PC-3 (cell line): ENCODE measurements around the gene FAM3B. TPM values are rescaled to one million over a fixed set of nuclear protein-coding genes. Genes with fewer than 3 reads are reported as not detected.

Experiments
- ATAC-seq: fragments of 200-7000 bp; cut with Tn5 transposase; 2 replicates; pipeline ENCODE4 v1.9.1; 2020; ENCODE audit warnings: mild to moderate bottlenecking, moderate library complexity
- BruUV-seq: library from RNA; stranded (reverse); fragments of 400-500 nt; replicated peaks from 2 replicates; lab custom pipeline; 2021; lab: Mats Ljungman, UMichigan
- CTCF ChIA-PET: fragments of 300-600 bp; sonication (Branson Sonifier 250); formaldehyde crosslinking; loops from one replicate; lab custom pipeline; 2022; ENCODE audit warnings: antibody characterized with exemption; lab: Charles Lee
- POLR2A ChIA-PET: fragments of 300-600 bp; sonication (Branson Sonifier 250); formaldehyde crosslinking; loops from one replicate; lab custom pipeline; 2022; ENCODE audit warnings: antibody characterized with exemption; ENCODE audit not compliant: unreplicated experiment; lab: Charles Lee
- DNase-seq: peaks from one replicate; pipeline ENCODE4 v3.0.0-alpha.2; 2015
- H2AFZ ChIP-seq: fragments of 300-600 bp; sonication (generic); 2 replicates; pipeline ENCODE4 v1.6.0; 2016; ENCODE audit warnings: antibody characterized with exemption, low read length
- H3F3A ChIP-seq: fragments of 300-600 bp; sonication (generic); one replicate; pipeline ENCODE4 v1.6.0; 2017; ENCODE audit warnings: antibody characterized with exemption, low read length, control low read depth, mild to moderate bottlenecking; ENCODE audit not compliant: unreplicated experiment
- H3K27ac ChIP-seq: fragments of 300-600 bp; sonication (generic); 2 replicates; pipeline ENCODE4 v1.5.1; 2016; ENCODE audit warnings: mild to moderate bottlenecking, low read length
- H3K27me3 ChIP-seq: fragments of 300-600 bp; sonication (generic); 2 replicates; pipeline ENCODE4 v1.6.1; 2016; ENCODE audit warnings: low read length, mixed read lengths
- H3K36me3 ChIP-seq: fragments of 300-600 bp; sonication (generic); 2 replicates; pipeline ENCODE4 v1.6.1; 2016; ENCODE audit warnings: low read depth, mixed run types, low read length, mixed read lengths
- H3K4me1 ChIP-seq: fragments of 300-600 bp; sonication (generic); 2 replicates; pipeline ENCODE4 v1.5.1; 2016; ENCODE audit warnings: low read length; ENCODE audit not compliant: insufficient read depth
- H3K4me2 ChIP-seq: fragments of 300-600 bp; sonication (generic); 2 replicates; pipeline ENCODE4 v1.6.0; 2016; ENCODE audit warnings: low read length
- H3K4me3 ChIP-seq: fragments of 300-600 bp; sonication (generic); 2 replicates; pipeline ENCODE4 v1.5.1; 2016; ENCODE audit warnings: mild to moderate bottlenecking, low read length, mixed read lengths
- H3K79me2 ChIP-seq: fragments of 300-600 bp; sonication (generic); 2 replicates; pipeline ENCODE4 v1.6.1; 2017; ENCODE audit warnings: low read length, mixed read lengths
- H3K9ac ChIP-seq: fragments of 300-600 bp; sonication (generic); 2 replicates; pipeline ENCODE4 v1.6.0; 2016; ENCODE audit warnings: mild to moderate bottlenecking, low read length
- H3K9me2 ChIP-seq: fragments of 300-600 bp; sonication (generic); replicated peaks from 2 replicates; pipeline ENCODE4 v1.6.1; 2016; ENCODE audit warnings: mixed run types, low read length, mixed read lengths
- H3K9me3 ChIP-seq: fragments of 300-600 bp; sonication (generic); 2 replicates; pipeline ENCODE4 v1.6.1; 2016; ENCODE audit warnings: low read length, mixed read lengths
- H4K20me1 ChIP-seq: fragments of 300-600 bp; sonication (generic); 2 replicates; pipeline ENCODE4 v1.6.1; 2016; ENCODE audit warnings: low read length, mixed read lengths
- EZH2 ChIP-seq: fragments of 300-600 bp; sonication (generic); IDR thresholded peaks from one replicate; pipeline ENCODE4 v1.6.1; 2017; ENCODE audit warnings: antibody characterized with exemption, mild to moderate bottlenecking, low read length; ENCODE audit not compliant: unreplicated experiment
- EZH2phosphoT487 ChIP-seq: fragments of 300-600 bp; sonication (generic); IDR thresholded peaks from 2 replicates; pipeline ENCODE4 v1.6.1; 2018; ENCODE audit warnings: mild to moderate bottlenecking, antibody characterized with exemption, low read length, borderline replicate concordance
- intact Hi-C: fragments of 100-400 bp; cut with micrococcal nuclease; formaldehyde crosslinking; loops from 2 replicates; pipeline ENCODE4 v1.9.0; 2023
- total RNA-seq: library from RNA; depleted of rRNA; stranded (reverse); fragments of >200 nt; gene quantifications from 2 replicates; pipeline ENCODE4 v1.2.3, GENCODE V29; 2014
- TF ChIP-seq, protein P1 (sequence below): fragments of 300-600 bp; sonication (generic); conservative IDR thresholded peaks from 2 replicates; pipeline ENCODE4 v1.5.1; 2017; ENCODE audit warnings: antibody characterized with exemption, low read depth, mild to moderate bottlenecking, low read length

Gene FAM3B
- total RNA-seq, 1 experiment from 2014 or later: not detected

DNA sequence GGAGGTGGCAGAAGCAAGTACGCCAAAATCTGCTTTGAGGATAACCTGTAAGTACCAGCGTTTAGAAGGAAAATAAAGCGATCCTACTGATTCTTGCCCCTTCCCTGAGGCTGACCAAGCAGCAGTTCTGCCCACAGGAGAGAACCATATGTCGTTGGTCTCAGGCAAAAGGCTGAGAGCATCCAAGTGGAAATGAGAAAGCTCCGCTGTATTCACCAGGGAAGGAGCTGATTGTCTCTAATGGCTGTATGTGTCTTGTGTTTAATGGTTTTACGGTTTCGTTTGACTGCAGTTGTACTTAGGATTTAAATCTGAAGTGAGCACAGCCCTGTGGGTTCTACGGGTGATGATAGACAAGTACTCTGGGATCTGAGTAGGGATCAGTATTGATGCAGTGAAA is 21.9 kb downstream of the FAM3B start:
- Histone ChIP-seq H3K4me1 (no peaks in the 10 kb centered on the region), H3K9me3 (0 out of 2 replicates have a peak, but pooled peaks cover 4% of the 10 kb centered on the region), H3K4me2 (no peak overlapping the region), H3K27ac (no peak overlapping the region), H3K9ac (no peak overlapping the region), H3K79me2 (no peaks in the 10 kb centered on the region), H3K36me3 (no peaks in the 10 kb centered on the region), H2AFZ (no peak overlapping the region), H3K4me3 (no peak overlapping the region), H3K9me2 (no peaks in the 10 kb centered on the region), H3K27me3 (peaks cover 16% of the 10 kb centered on the region; the same call in 1 of the 2 replicates), H3F3A (no peaks in the 10 kb centered on the region), H4K20me1 (no peaks in the 10 kb centered on the region)
- DNase-seq (no peak), ATAC-seq (no peak)
- intact Hi-C loops: no loop called here
- ChIA-PET POLR2A (no interaction called here), CTCF (no interaction called here)
- no TSS peak for BruUV-seq
- TF ChIP-seq EZH2: no peak
- TF ChIP-seq EZH2phosphoT487: no peak
- TF ChIP-seq, protein P1, sequence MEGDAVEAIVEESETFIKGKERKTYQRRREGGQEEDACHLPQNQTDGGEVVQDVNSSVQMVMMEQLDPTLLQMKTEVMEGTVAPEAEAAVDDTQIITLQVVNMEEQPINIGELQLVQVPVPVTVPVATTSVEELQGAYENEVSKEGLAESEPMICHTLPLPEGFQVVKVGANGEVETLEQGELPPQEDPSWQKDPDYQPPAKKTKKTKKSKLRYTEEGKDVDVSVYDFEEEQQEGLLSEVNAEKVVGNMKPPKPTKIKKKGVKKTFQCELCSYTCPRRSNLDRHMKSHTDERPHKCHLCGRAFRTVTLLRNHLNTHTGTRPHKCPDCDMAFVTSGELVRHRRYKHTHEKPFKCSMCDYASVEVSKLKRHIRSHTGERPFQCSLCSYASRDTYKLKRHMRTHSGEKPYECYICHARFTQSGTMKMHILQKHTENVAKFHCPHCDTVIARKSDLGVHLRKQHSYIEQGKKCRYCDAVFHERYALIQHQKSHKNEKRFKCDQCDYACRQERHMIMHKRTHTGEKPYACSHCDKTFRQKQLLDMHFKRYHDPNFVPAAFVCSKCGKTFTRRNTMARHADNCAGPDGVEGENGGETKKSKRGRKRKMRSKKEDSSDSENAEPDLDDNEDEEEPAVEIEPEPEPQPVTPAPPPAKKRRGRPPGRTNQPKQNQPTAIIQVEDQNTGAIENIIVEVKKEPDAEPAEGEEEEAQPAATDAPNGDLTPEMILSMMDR: no peak

DNA sequence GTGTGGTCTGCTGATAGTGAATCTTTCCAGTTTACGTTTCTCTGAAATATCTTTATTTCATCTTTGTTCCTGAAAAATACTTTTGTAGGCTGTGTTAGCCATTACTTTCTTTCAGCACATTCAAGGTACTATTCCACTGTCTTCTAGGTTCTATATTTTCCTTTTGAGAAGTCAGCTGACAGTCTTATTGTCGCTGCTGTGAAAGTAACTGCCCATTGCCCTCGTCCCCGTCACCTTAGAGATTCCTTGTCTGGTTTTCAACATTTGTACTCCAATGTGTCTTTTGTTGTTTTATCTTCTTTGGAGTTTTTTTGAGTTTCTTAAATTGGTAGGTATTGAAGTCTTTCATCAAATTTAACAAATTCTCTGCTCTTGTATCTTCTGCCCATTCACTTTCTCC is 25.4 kb downstream of the FAM3B start:
- CTCF ChIA-PET: no interaction called here
- no peak overlapping the region for H3K27ac ChIP-seq
- DNase-seq (no peak), ATAC-seq (no peak)
- H3K9ac ChIP-seq: no peak overlapping the region
- no peak overlapping the region for H3K4me3 ChIP-seq
- intact Hi-C loops: no loop called here
- H3K36me3 ChIP-seq: no peaks in the 10 kb centered on the region
- no peaks in the 10 kb centered on the region for H3K79me2 ChIP-seq
- no peak overlapping the region for H2AFZ ChIP-seq
- H3K4me1 ChIP-seq: peaks cover 13% of the 10 kb centered on the region
- POLR2A ChIA-PET: no interaction called here
- TF ChIP-seq EZH2: no peak
- no peak for TF ChIP-seq EZH2phosphoT487
- TF ChIP-seq, protein P1: no peak
- H3K9me3 ChIP-seq: 0 out of 2 replicates have a peak, but pooled peaks cover 4% of the 10 kb centered on the region
- no peaks in the 10 kb centered on the region for H3K9me2 ChIP-seq
- peaks cover 16% of the 10 kb centered on the region; the same call in 1 of the 2 replicates for H3K27me3 ChIP-seq
- H3K4me2 ChIP-seq: no peak overlapping the region
- no peaks in the 10 kb centered on the region for H4K20me1 ChIP-seq
- BruUV-seq: no TSS peak
- no peaks in the 10 kb centered on the region for H3F3A ChIP-seq

DNA sequence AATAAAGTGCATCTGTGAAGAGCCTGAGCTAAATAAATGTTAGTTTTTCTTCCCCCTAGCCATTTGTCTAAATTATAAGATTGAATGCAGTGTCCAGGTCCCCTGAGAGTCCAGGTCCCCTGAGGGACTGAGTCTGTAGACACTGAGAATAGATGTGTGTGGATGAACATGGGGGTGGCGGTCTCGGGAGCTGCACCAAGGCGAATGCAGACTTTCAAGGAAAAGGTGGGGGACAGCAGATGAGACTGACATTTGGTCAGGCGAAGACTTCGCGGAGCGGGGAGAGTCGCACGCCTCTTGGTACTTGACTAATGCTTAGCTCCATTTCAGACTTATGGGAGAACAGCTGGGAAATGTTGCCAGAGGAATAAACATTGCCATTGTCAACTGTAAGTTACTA is 27.5 kb downstream of the FAM3B start:
- peaks cover 19% of the 10 kb centered on the region; the same call in 1 of the 2 replicates for H3K27me3 ChIP-seq
- H3K4me3 ChIP-seq: no peak overlapping the region
- H2AFZ ChIP-seq: no peak overlapping the region
- H3K36me3 ChIP-seq: no peaks in the 10 kb centered on the region
- H3K9ac ChIP-seq: no peak overlapping the region
- H3K79me2 ChIP-seq: no peaks in the 10 kb centered on the region
- H3F3A ChIP-seq: no peaks in the 10 kb centered on the region
- H3K4me2 ChIP-seq: no peak overlapping the region
- TF ChIP-seq, protein P1: no peak
- TF ChIP-seq EZH2phosphoT487: no peak
- no peak for TF ChIP-seq EZH2
- intact Hi-C loops: no loop called here
- no peaks in the 10 kb centered on the region for H4K20me1 ChIP-seq
- H3K27ac ChIP-seq: no peak overlapping the region
- CTCF ChIA-PET: interaction anchor here (1.3 kb wide), 1 partner anchor 61 kb away, joined by 3 read pairs; no protein-coding TSS in a partner anchor
- DNase-seq (no peak), ATAC-seq (no peak)
- peaks cover 18% of the 10 kb centered on the region for H3K4me1 ChIP-seq
- H3K9me2 ChIP-seq: no peaks in the 10 kb centered on the region
- 0 out of 2 replicates have a peak, but pooled peaks cover 4% of the 10 kb centered on the region for H3K9me3 ChIP-seq
- POLR2A ChIA-PET: no interaction called here
- BruUV-seq: no TSS peak
